Liver (tissue), 3 donors: ENCODE measurements around the gene NRSN2.

Experiments used
- ATF3 ChIP-seq: IDR thresholded peaks from 2 replicates; pipeline ENCODE4 v1.6.1; 2016; ENCODE audit warnings: antibody characterized with exemption
- CTCF ChIP-seq: fragments of 150-350 bp; IDR thresholded peaks from 2 replicates; pipeline ENCODE4 v1.5.1; 2017; ENCODE audit warnings: improper control_type of control experiment, low read depth, low read length; ENCODE audit not compliant: missing input control
- GABPA ChIP-seq, 2 donors: IDR thresholded peaks in 1 of 2; conservative IDR thresholded peaks in 1 of 2; 2 replicates each; pipeline ENCODE4 v1.6.1; 2016; ENCODE audit warnings: antibody characterized with exemption in 2 of 2, mild to moderate bottlenecking in 1 of 2, moderate library complexity in 1 of 2
- MAX ChIP-seq: IDR thresholded peaks from 2 replicates; pipeline ENCODE4 v1.6.1; 2016; ENCODE audit warnings: antibody characterized with exemption
- donor health status: healthy.
- donor health status: healthy.

GRCh38 chr20:311609-312008 is 35.3 kb upstream of the NRSN2 start:
- TF ChIP-seq CTCF, result no peak
- TF ChIP-seq GABPA (IDR thresholded peaks at IDR 0.05 in 1 of 2, conservative IDR thresholded peaks at IDR 0.05 in 1 of 2), result no peak
- no peak for TF ChIP-seq ATF3
- TF ChIP-seq MAX, result no peak
